HG03045 (cell line): ENCODE results near the gene EFHD2.
"Not testable (repeated sequence)": the region's sequence is repeated elsewhere in the genome, so short reads cannot be mapped to it uniquely, and the experiment has no call there.

Experiments used
- ATAC-seq: cut with Tn5 transposase; IDR thresholded peaks from one replicate; pipeline ENCODE4 v1.9.1; 2021; ENCODE audit warnings: mild to moderate bottlenecking, moderate library complexity; ENCODE audit not compliant: unreplicated experiment

Gene EFHD2

DNA sequence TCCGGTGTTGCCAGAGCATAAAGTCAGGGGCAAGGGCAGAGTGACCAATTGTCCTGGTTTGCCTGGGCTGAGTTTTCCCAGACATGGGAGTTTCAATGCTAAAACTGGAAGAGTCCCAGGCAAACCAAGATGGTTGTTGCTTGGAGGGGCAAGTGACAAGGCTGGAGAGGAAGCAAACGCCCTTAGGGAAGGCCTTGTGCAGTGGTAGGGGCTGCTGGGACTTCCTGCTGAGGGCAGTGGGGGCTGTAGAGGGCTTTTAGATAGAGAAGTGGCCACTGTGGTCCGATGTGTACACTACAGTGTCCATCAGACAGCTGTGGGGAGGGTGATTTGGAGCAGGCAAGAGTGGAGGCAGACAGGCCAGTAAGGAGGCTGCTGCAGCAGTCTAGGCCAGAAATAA lies 39.9 kb downstream of the EFHD2 start:
- ATAC-seq = no peak

- ATAC-seq = no peak
These were observed 41.5 kb downstream of the EFHD2 start for GRCh38 chr1:15451014-15451722.

DNA sequence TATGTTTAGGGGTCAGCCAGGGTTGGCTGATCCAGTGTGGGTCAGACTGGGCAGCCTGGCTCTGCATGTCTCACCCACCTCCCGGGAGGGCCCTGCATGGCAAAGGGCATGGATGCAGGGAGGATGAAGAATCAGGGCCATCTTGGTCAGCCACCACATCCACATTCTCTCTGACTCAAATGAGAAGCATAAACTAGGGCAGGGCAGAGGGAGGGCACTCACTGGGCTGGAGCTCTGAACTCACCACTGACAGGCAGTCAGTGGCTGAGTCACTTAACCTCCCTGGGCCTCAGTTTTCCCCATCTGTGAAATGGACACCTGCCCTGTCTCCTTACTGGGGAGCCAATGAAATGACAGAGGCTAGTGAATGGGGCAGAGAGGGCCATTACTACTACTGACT lies 42.5 kb downstream of the EFHD2 start:
- ATAC-seq = no peak

DNA sequence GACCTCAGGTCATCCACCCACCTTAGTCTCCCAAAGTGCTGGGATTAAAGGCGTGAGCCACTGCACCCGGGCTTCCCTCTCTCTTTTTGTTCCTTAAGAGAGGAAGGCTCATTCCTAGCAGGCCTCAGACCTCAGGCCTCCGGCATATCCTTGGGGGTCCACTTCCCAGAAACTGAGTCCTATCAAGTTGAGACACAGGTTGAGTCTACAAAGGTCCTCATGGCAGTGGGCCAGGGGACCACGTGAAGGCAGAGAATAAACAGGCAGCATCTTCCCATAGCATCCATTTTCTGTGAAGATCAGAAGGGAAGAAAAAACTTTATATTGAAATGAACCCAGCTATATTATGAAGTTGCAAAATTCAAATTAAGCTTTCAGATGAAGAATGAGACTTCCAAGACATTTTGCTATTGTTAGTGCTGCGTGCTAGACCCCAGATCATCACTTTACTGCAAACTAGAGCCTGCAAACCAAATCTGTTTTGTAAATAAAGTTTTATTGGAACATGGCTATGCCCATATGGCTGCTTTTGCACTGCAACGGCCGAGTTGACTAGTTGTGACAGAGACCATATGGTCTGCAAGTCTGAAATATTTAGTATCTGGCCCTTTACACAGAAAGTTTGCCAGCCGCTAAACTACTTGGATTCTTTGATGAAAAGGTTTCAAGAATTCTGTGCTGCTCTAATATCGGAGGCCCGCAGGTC lies 43.3 kb downstream of the EFHD2 start:
- no peak for ATAC-seq

GRCh38 chr1:15453734-15454133 lies 44.0 kb downstream of the EFHD2 start:
- no peak for ATAC-seq

DNA sequence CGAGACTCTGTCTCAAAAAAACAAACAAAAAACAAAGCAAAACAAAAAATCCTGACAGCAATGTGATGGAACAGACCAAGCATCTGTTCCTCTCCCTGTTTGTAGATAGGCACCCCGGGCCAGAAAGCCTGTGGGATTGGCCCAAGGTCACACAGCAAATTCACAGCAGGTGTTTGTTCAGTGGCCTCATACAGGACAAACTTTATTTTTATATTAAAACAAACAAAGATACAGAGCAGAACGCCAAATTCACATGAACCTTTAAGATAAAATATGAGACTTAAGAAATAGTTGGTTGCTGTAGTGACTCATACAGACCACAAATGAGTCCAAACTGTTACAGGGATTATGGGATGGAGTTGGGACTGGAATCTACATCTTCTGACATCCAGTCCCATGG lies 44.6 kb downstream of the EFHD2 start:
- ATAC-seq = no peak

GRCh38 chr1:15455522-15455921 lies 45.8 kb downstream of the EFHD2 start:
- ATAC-seq = no peak

GRCh38 chr1:15456313-15456954 lies 46.7 kb downstream of the EFHD2 start, which contains the start of gene CELA2A:
Gene CELA2A (plus strand): TSS chr1:15456732. CDS start chr1:15456754, 22 bp downstream.
- ATAC-seq = no peak

DNA sequence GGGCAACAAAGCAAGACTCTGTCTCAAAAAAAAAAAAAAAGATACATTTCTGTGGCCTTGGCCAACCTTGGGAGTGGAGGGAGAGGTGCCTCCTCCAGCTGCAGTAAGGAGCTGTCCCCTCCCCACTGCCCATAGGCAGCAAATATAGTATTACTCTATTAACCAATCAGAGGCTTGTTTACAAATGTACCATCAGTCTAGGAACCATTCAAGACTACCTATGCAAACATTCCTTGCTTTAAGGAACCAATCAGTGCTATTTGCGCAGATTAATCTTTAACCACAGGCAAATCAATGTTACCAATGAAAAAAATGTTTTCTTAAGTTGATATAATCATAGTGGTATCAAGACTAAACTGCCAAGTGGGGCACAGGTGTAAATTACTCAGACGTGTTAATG lies 47.9 kb downstream of the EFHD2 start:
- no peak for ATAC-seq

DNA sequence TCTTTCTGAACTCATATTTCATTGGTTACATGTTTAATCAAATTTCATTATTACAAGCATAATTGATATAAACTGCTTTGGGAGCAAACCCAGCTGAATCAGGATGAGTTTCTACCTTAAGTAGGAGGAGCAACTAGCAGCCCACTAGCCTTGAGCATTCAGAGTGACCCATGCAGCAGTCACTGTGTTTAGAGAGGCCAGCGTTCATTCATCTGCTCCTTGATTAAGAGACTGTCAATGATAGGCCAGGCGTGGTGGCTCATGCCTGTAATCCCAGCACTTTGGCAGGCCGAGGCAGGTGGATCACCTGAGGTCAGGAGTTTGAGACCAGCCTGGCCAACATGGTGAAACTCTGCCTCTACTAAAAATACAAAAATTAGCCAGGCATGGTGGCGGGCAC lies 48.7 kb downstream of the EFHD2 start:
- not testable (repeated sequence) for ATAC-seq

DNA sequence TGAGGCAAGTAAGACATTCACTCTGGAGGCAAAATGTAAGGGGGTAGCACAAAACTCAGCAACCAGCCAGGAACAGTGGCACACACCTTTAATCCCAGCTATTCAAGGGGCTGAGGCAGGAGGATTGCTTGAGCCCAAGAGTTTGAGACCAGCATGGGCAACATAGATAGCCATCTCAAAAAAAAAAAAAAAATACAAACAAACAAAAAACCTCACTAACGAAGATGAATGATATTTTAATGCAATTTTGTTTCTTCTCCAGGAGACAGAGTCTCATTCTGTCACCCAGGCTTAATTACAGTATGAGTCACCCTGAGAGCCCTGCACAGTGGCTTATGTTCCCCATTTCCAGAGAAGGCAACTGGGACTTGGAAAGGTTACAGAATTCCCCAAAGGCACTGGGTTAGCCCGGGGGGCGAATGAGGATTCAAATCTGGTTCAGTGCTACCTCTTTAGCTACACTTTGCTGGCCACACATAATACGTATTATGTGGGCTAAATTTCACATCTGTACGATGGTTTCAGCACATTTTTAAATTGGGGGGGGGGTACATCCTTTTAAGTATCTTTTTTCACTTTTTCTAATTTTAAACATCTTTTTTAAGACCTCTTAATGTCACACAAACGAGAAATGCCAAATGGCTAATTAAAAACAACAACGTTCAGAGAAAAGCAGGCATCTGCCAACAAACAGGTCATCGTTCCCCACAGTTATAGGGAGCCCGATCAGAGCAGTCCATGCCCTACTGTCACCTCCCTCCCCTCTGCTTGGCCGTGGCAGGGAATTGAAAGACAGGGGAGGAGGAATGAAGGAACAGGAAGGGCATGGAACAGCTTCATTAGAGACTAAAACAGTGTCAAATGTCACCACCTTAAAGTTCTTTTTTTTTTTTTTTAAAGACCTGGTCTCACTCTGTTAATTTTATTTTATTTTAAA lies 50.4 kb downstream of the EFHD2 start:
- ATAC-seq = no peak

GRCh38 chr1:15460708-15461095 lies 51.0 kb downstream of the EFHD2 start:
- ATAC-seq = no peak

GRCh38 chr1:15463064-15463800 lies 53.5 kb downstream of the EFHD2 start:
- ATAC-seq = not testable (repeated sequence)

DNA sequence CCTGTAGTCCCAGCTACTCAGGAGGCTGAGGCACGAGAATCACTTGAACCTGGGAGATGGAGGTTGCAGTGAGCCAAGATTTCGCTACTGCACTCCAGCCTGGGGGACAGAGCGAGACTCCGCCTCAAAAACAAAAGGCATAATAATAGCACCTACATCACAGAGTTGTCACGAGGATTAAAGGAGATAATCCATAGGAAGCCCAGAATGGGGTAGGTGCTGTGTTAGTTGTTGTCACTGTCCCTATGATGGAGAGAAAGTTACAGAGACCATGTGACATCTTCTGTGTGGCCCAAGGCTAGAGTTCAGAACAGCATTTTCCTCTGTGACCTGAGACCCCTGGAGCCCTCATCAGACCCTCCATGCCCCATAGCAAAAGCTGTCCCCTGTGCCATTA lies 54.2 kb downstream of the EFHD2 start:
- not testable (repeated sequence) for ATAC-seq

DNA sequence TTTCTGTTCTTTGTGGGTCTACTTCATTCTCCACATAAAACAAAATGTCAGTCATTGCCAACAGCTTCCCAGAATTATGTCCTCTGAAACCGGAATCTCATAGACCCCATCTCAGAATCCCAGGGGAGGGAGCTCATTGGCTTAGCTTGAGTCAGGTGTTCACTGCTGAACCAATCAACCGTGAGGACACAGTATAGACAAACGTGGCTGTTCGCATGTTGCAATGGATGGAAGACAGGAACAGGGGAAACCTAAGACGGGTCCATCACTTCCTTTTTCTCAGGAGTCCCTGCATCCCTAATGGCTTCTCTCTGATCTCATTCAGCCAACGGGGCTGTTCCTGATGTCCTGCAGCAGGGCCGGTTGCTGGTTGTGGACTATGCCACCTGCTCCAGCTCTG lies 56.0 kb downstream of the EFHD2 start:
- no peak for ATAC-seq

DNA sequence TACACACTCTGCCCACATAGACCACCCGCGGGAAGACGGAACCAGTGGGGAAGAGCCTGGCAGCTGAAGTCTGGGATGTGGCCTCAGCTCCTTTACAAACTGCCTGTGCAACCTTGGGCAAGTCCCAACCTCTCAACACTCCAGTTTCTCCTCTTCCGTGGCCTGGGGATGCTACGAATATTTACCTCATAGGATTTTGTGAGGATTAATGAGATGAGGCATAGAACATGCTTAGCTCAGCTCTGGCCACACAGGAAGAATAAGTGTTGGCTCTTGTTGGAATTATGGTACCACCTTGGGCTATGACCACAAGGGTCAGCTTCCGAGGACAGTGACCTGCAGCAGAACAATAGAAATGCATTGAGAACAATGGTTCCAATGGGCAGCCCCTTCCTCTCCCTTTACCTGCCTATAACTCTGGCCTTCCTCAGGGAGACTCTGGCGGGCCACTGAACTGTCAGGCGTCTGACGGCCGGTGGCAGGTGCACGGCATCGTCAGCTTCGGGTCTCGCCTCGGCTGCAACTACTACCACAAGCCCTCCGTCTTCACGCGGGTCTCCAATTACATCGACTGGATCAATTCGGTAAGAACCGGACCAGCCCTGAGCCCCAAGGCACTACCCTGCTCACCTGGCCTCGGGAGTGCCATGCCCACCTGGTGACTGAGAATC lies 57.4 kb downstream of the EFHD2 start:
- not testable (repeated sequence) for ATAC-seq

GRCh38 chr1:15468145-15468544 lies 58.5 kb downstream of the EFHD2 start:
- ATAC-seq = no peak

DNA sequence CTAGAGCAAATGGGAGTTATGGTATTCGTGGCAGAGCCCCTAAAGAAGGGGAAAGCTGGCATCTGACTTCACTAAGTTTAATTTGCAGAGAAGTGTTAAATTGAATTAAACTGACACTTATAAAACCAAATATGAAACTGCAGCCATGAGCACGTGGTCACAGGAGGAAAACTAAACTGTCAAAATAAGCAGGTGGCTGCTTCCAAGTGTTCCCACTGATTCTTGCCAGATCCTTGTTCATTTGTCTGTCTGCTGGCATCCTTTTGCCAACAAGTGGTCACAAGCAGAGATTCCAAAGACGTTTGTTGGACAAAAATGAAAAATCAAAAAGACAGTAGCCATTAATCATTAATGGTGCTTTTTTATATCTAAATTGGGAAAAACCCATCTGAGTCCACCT lies 59.7 kb downstream of the EFHD2 start:
- no peak for ATAC-seq

DNA sequence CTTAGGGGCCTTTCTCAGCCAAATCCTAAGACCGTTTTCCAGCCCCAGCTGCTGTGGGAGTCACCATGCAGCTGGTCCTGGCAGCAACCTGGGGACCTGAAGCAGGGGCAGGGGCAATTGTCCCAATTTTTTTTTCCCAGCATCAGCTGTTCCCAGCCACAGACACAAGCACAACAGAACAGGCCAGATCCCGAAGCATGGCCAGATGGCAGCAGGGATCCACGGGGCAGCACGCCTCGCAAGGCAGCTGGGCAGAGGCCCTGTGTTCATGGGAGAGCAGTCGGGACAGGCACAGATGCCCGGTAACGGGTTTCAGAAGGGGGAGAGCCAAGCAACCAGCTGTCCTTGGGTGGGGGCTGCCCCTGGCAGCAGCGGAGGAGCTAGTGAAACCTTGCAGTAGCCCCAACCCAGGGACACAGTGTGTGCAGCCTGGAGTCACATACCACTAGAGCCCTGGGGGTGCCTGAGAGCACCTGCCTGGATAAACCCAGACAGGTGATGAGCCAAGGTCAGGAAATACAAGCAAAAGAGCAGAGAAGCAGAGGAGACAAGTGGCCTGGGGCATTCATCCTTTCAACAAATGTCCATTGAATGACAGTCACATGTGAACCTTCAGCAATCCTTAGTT lies 60.2 kb downstream of the EFHD2 start:
- not testable (repeated sequence) for ATAC-seq
